LNCAP (cell line): ENCODE data around the gene CYP26B1.

Experiments
- CTCF ChIP-seq: fragments of 450-650 bp; IDR thresholded peaks from 2 replicates; pipeline ENCODE4 v1.5.1; 2017; ENCODE audit warnings: mild to moderate bottlenecking

CYP26B1 gene

GRCh38 chr2:72113847-72114692 lies 33.6 kb downstream of the CYP26B1 start:
- no peak for TF ChIP-seq CTCF

GRCh38 chr2:72112981-72113846 lies 34.4 kb downstream of the CYP26B1 start:
- no peak for TF ChIP-seq CTCF

DNA sequence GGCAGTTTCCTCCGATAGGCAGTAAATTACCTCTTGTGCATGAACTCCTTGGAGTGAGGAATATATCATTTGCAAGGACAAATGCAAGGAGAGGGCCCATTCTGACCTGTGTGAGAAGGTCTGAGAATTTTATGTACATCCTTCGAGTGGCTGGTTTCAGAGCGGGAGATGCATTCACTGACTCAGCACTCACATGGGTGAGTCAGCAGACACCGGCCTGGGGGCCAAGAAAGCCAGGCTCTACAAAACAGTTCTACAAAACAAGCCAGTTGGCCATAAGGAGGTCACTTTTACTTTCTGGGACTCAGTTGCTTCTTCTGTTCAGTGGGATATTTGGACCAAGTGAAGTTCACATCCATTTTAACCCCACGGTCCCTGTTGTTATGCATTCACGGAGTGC lies 35.3 kb downstream of the CYP26B1 start:
- TF ChIP-seq CTCF = no peak

GRCh38 chr2:72111061-72111460 lies 36.6 kb downstream of the CYP26B1 start:
- TF ChIP-seq CTCF = no peak

- TF ChIP-seq CTCF = no peak
These were observed 37.8 kb downstream of the CYP26B1 start for GRCh38 chr2:72109904-72110303.

- no peak for TF ChIP-seq CTCF
These were observed 38.4 kb downstream of the CYP26B1 start for GRCh38 chr2:72109291-72109690.

DNA sequence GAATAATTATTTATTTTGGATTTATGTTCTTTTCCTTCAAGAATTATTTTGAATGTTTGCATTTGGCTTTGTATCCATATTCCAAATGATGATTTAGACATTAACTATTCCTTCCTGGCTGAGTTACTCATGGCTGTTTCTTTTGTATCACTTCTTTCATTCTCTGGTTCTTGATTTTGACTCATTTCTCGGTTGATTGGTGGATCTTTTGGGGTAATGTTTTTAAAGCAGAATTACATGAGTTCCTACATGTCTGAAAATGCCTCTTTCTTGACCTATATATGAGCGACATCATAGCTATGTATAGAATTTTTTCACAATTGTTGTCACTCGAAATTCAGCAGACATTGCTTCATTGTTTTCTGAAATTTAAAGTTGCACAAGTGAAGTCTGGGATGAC lies 39.5 kb downstream of the CYP26B1 start:
- no peak for TF ChIP-seq CTCF
